ENCODE measurements around the gene CEACAM4.

DNA sequence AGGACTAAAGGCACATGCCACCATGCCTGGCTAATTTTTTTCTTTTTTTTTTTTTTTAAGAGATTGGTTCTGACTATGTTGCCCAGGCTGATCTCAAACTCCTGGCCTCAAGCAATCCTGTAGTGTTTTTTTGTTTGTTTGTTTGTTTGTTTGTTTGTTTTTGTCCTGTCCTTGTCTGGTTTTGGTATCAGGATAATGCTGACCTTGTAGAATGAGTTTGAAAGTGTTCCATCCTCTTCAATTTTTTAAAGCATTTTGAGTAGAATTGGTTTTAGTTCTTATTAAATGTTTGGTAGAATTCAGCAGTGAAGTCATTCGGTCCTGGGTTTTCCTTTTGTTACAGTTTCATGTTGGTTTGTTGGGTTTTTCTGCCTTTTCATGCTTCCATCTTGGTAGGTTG is 19.2 kb downstream of the CEACAM4 start:
- no peak for TF ChIP-seq POLR2A (IDR thresholded peaks at IDR 0.05; ENCODE audit: low read length)
- TF ChIP-seq GATA1 (IDR thresholded peaks at IDR 0.05; ENCODE audit: low read depth, low read length) = no peak

All from erythroblast (primary cell).